Measurements from ENCODE around the gene CYP4A22. TPM values are rescaled to one million over a fixed set of nuclear protein-coding genes. Genes with fewer than 3 reads are reported as not detected.

Gene CYP4A22
- total and polyA plus RNA-seq, 2 donors (not counting 3 experiments of a cell fraction or from before 2014, with no cell fraction given), result not detected

GRCh38 chr1:47179988-47180563, 42.8 kb downstream of the CYP4A22 start:
- H3K9ac ChIP-seq (replicated peaks; ENCODE audit: extremely low read depth, insufficient read depth, low read length), result no peak overlapping the region
- H3K27me3 ChIP-seq (ENCODE audit: control insufficient read depth in 2 of 2, insufficient read depth in 2 of 2, low read length in 2 of 2), result no peaks in the 10 kb centered on the region
- peaks cover 19% of the 10 kb centered on the region for H3K4me1 ChIP-seq (ENCODE audit: control insufficient read depth, extremely low read depth, insufficient read depth, low read length)
- no peaks in the 10 kb centered on the region for H3K36me3 ChIP-seq (ENCODE audit: control insufficient read depth in 2 of 2, extremely low read depth in 1 of 2, insufficient read depth in 2 of 2, low read length in 2 of 2)
- no peaks in the 10 kb centered on the region for H3K9me3 ChIP-seq (replicated peaks; ENCODE audit: control insufficient read depth, insufficient read depth, low read length)
- DNase-seq (ENCODE audit: low read depth, low spot score), result no peak
- POLR2A ChIA-PET, result interaction anchor here (1.6 kb wide), 1 partner anchor 153 kb away, joined by 7 read pairs; the partner anchor contains the start of gene CMPK1
- no peaks in the 10 kb centered on the region for H4K20me1 ChIP-seq (replicated peaks; ENCODE audit: control insufficient read depth, extremely low read depth, insufficient read depth, low read length)
- no peak overlapping the region for H3K4me2 ChIP-seq (ENCODE audit: insufficient read depth, low read length)
- H3K4me3 ChIP-seq (replicated peaks in 1 of 3; ENCODE audit: insufficient read depth in 1 of 3, low read depth in 1 of 3, low read length in 3 of 3), result no peak overlapping the region
- BruUV-seq (replicated peaks), result no TSS peak
- H3K79me2 ChIP-seq (ENCODE audit: control insufficient read depth, insufficient read depth, low read length), result no peaks in the 10 kb centered on the region
- CTCF ChIA-PET, result interaction anchor here (0.6 to 8.1 kb wide), 38 partner anchors 8 to 576 kb away, joined by 3 to 223 read pairs (median 10); partner anchors contain the start of genes CMPK1, FOXD2, MKNK1 and PDZK1IP1
- no peak overlapping the region for H3K27ac ChIP-seq (ENCODE audit: insufficient read depth, low read depth, low read length)
- H3K9me1 ChIP-seq (replicated peaks; ENCODE audit: control insufficient read depth, extremely low read depth, insufficient read depth, low read length), result no peaks in the 10 kb centered on the region
- TF ChIP-seq POLR2AphosphoS5 (IDR thresholded peaks at IDR 0.05; ENCODE audit: insufficient read depth, low read depth, low read length) (no peak), POLR2A (IDR thresholded peaks at IDR 0.05; ENCODE audit: low read depth, low read length) (no peak), CTCF (IDR thresholded peaks at IDR 0.05; ENCODE audit: extremely low read depth in 1 of 2, insufficient read depth in 1 of 2, low read depth in 1 of 2, low read length in 2 of 2) (no peak), MAX (IDR thresholded peaks at IDR 0.05; ENCODE audit: insufficient read depth, insufficient read length) (no peak), GATA2 (IDR thresholded peaks at IDR 0.05; ENCODE audit: insufficient read depth, insufficient read length, low read depth, low read length) (no peak), FOS (IDR thresholded peaks at IDR 0.05; ENCODE audit: borderline replicate concordance, insufficient read depth, low read length) (no peak), JUN (IDR thresholded peaks at IDR 0.05; ENCODE audit: borderline replicate concordance, insufficient read depth, insufficient read length, low read depth) (no peak), EZH2 (IDR thresholded peaks at IDR 0.05; ENCODE audit: borderline replicate concordance, low read depth, low read length, severe bottlenecking) (no peak), MYC (IDR thresholded peaks at IDR 0.05; ENCODE audit: low read depth, low read length) (no peak)
- FAIRE-seq, result no peak
- dilution Hi-C loops (cut with MboI; ENCODE audit: extremely low pct_ligation_motif_present, low sequenced_read_pairs), result no loop called here
- intact Hi-C loops (cut with micrococcal nuclease), result loop anchor here (1.0 to 5.0 kb wide), 9 partner anchors 10 to 531 kb away; partner anchors contain the start of genes PDZK1IP1 and STIL
- H2AFZ ChIP-seq (ENCODE audit: low read depth, low read length), result no peak overlapping the region
